SK-N-MC (cell line): ENCODE results near the gene CLEC16A.

ENCODE experiments used
- DNase-seq: peaks from one replicate; pipeline ENCODE4 v3.0.0-alpha.2; 2011; ENCODE audit warnings: low read depth, low spot score
- H3K27ac ChIP-seq: fragments of 200-600 bp; sonication (generic); 2 replicates; pipeline ENCODE4 v1.5.1; 2016; ENCODE audit warnings: mixed run types
- H3K36me3 ChIP-seq: fragments of 200-600 bp; sonication (generic); 2 replicates; pipeline ENCODE4 v1.6.1; 2017; ENCODE audit warnings: antibody characterized with exemption, low read length, mixed read lengths; ENCODE audit not compliant: insufficient read depth
- H3K4me3 ChIP-seq: fragments of 200-600 bp; sonication (generic); 2 replicates; pipeline ENCODE4 v1.5.1; 2016
- H3K9ac ChIP-seq: fragments of 200-600 bp; sonication (generic); 2 replicates; pipeline ENCODE4 v1.8.0; 2017; ENCODE audit warnings: mixed run types, mixed read lengths; ENCODE audit not compliant: insufficient read length
- H3K9me3 ChIP-seq: fragments of 200-600 bp; sonication (generic); 2 replicates; pipeline ENCODE4 v1.6.1; 2017; ENCODE audit warnings: low read depth, mild to moderate bottlenecking, antibody characterized with exemption, low read length, moderate library complexity, mixed read lengths
- EZH2 ChIP-seq: fragments of 200-600 bp; sonication (generic); IDR thresholded peaks from one replicate; pipeline ENCODE4 v1.6.1; 2017; ENCODE audit warnings: antibody characterized with exemption
- FOXP2 ChIP-seq: optimal IDR thresholded peaks from 2 replicates; pipeline ENCODE3; 2011; ENCODE audit warnings: mild to moderate bottlenecking, moderate library complexity; ENCODE audit not compliant: insufficient read depth; ENCODE audit errors: extremely low read length, control extremely low read depth
- POLR2AphosphoS5 ChIP-seq: IDR thresholded peaks from 2 replicates; pipeline ENCODE4 v1.6.1; 2012; ENCODE audit warnings: mild to moderate bottlenecking, low read depth, low read length, borderline replicate concordance

The CLEC16A gene

GRCh38 chr16:10942352-10943063 lies 1.9 kb upstream of the CLEC16A start, which contains the start of gene DEXI:
TSS of gene DEXI (minus strand) at chr16:10942468. CDS start at chr16:10942005, 463 bp downstream.
- H3K9ac ChIP-seq = peak within 1 kb of the TSS; percentile 61
- no peaks in the 10 kb centered on the region for H3K36me3 ChIP-seq
- no peaks in the 10 kb centered on the region for H3K9me3 ChIP-seq
- TF ChIP-seq POLR2AphosphoS5 = peak; percentile 41; the same call in 1 of the 2 replicates
- no peak for TF ChIP-seq FOXP2
- H3K4me3 ChIP-seq = peak within 1 kb of the TSS; percentile 71
- 0 out of 2 replicates have a peak within 1 kb of the TSS, but pooled peaks have one; percentile 2 for H3K27ac ChIP-seq
- DNase-seq = no peak

- Histone ChIP-seq H3K27ac (no peak overlapping the region), H3K36me3 (no peaks in the 10 kb centered on the region), H3K9ac (peak overlapping the region; percentile 49), H3K4me3 (peak overlapping the region; percentile 71), H3K9me3 (no peaks in the 10 kb centered on the region)
- no peak for DNase-seq
- TF ChIP-seq FOXP2 = no peak
- no peak for TF ChIP-seq POLR2AphosphoS5
- TF ChIP-seq EZH2 = no peak
These were observed 1.4 kb upstream of the CLEC16A start for GRCh38 chr16:10943064-10943353.

GRCh38 chr16:10945065-10945787 lies 862 bp downstream of the CLEC16A start:
- H3K9ac ChIP-seq = peak overlapping the region; percentile 71
- TF ChIP-seq EZH2 (no peak), FOXP2 (no peak), POLR2AphosphoS5 (no peak)
- no peaks in the 10 kb centered on the region for H3K9me3 ChIP-seq
- peak overlapping the region; percentile 81 for H3K4me3 ChIP-seq
- DNase-seq = no peak
- H3K27ac ChIP-seq = no peak overlapping the region
- no peaks in the 10 kb centered on the region for H3K36me3 ChIP-seq

- no peak overlapping the region for H3K9ac ChIP-seq
- TF ChIP-seq POLR2AphosphoS5 (no peak), EZH2 (no peak)
These were observed 1.9 kb downstream of the CLEC16A start for GRCh38 chr16:10946308-10946707.

GRCh38 chr16:10947211-10947787 lies 2.9 kb downstream of the CLEC16A start:
- Histone ChIP-seq H3K4me3 (no peak overlapping the region), H3K27ac (no peak overlapping the region), H3K9ac (no peak overlapping the region), H3K36me3 (no peaks in the 10 kb centered on the region), H3K9me3 (no peaks in the 10 kb centered on the region)
- DNase-seq = no peak
- TF ChIP-seq POLR2AphosphoS5 = no peak
- TF ChIP-seq FOXP2 = no peak
- TF ChIP-seq EZH2 = no peak

More at GRCh38 chr16:10946308-10946707, 1.9 kb downstream of the CLEC16A start:
- Histone ChIP-seq H3K9me3 (no peaks in the 10 kb centered on the region), H3K27ac (no peak overlapping the region), H3K4me3 (no peak overlapping the region), H3K36me3 (no peaks in the 10 kb centered on the region)
- DNase-seq = no peak

GRCh38 chr16:10949424-10949970 lies 5.1 kb downstream of the CLEC16A start:
- Histone ChIP-seq H3K4me3 (no peak overlapping the region), H3K36me3 (no peaks in the 10 kb centered on the region), H3K9me3 (no peaks in the 10 kb centered on the region), H3K27ac (no peak overlapping the region), H3K9ac (no peak overlapping the region)
- TF ChIP-seq POLR2AphosphoS5 (no peak), EZH2 (no peak), FOXP2 (peak; percentile 13)
- no peak for DNase-seq

GRCh38 chr16:10950393-10950792 lies 6.0 kb downstream of the CLEC16A start:
- DNase-seq = no peak
- Histone ChIP-seq H3K27ac (no peak overlapping the region), H3K9me3 (no peaks in the 10 kb centered on the region), H3K36me3 (no peaks in the 10 kb centered on the region), H3K9ac (no peak overlapping the region), H3K4me3 (no peak overlapping the region)
- TF ChIP-seq EZH2 = no peak
- no peak for TF ChIP-seq POLR2AphosphoS5
- no peak for TF ChIP-seq FOXP2

- no peak for DNase-seq
- H3K9ac ChIP-seq = no peak overlapping the region
- no peaks in the 10 kb centered on the region for H3K36me3 ChIP-seq
- peak overlapping the region; percentile 6; the same call in 1 of the 2 replicates for H3K4me3 ChIP-seq
- TF ChIP-seq POLR2AphosphoS5 (no peak), EZH2 (no peak), FOXP2 (no peak)
- H3K27ac ChIP-seq = 0 out of 2 replicates have a peak overlapping the region, but pooled peaks have one; percentile 39
- H3K9me3 ChIP-seq = no peaks in the 10 kb centered on the region
These were observed 6.7 kb downstream of the CLEC16A start for GRCh38 chr16:10951026-10951425.

GRCh38 chr16:10954903-10955302 lies 10.5 kb downstream of the CLEC16A start:
- DNase-seq = no peak
- no peaks in the 10 kb centered on the region for H3K9me3 ChIP-seq
- no peaks in the 10 kb centered on the region for H3K36me3 ChIP-seq
- TF ChIP-seq POLR2AphosphoS5 (no peak), FOXP2 (no peak), EZH2 (no peak)
- peak overlapping the region; percentile 22; the same call in 1 of the 2 replicates for H3K27ac ChIP-seq
- H3K9ac ChIP-seq = no peak overlapping the region
- H3K4me3 ChIP-seq = no peak overlapping the region
